ENCODE data around the gene HPX.

Gene HPX, protein sequence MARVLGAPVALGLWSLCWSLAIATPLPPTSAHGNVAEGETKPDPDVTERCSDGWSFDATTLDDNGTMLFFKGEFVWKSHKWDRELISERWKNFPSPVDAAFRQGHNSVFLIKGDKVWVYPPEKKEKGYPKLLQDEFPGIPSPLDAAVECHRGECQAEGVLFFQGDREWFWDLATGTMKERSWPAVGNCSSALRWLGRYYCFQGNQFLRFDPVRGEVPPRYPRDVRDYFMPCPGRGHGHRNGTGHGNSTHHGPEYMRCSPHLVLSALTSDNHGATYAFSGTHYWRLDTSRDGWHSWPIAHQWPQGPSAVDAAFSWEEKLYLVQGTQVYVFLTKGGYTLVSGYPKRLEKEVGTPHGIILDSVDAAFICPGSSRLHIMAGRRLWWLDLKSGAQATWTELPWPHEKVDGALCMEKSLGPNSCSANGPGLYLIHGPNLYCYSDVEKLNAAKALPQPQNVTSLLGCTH

DNA sequence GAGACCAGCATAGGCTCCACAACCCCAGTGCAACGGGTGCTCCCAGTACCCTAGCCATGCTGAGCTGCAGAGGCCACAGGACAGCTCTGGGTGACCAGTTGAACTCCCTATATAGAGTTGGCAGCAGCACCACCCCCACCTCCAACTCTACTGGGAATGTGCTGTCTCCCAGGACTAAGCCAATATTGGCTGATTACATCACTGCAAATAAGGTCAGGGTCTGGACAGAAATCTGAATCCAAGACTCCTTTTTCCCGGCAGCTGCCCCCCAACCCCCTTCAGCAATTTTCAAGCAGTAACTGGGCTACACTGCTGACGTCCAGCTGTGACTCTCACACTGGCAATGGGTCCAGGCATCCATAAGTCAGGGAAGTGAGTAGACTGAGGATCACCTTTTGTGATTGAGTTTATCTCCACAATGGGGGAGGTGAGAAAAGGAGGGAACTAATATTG, at the start of gene HPX:
TSS of gene HPX (minus strand) at position 82 of the 453 bp plus-strand sequence. CDS start at position 58, 24 bp downstream.
- no peak for TF ChIP-seq ZFX (IDR thresholded peaks at IDR 0.05; ENCODE audit: borderline replicate concordance)
- TF ChIP-seq, protein P1, sequence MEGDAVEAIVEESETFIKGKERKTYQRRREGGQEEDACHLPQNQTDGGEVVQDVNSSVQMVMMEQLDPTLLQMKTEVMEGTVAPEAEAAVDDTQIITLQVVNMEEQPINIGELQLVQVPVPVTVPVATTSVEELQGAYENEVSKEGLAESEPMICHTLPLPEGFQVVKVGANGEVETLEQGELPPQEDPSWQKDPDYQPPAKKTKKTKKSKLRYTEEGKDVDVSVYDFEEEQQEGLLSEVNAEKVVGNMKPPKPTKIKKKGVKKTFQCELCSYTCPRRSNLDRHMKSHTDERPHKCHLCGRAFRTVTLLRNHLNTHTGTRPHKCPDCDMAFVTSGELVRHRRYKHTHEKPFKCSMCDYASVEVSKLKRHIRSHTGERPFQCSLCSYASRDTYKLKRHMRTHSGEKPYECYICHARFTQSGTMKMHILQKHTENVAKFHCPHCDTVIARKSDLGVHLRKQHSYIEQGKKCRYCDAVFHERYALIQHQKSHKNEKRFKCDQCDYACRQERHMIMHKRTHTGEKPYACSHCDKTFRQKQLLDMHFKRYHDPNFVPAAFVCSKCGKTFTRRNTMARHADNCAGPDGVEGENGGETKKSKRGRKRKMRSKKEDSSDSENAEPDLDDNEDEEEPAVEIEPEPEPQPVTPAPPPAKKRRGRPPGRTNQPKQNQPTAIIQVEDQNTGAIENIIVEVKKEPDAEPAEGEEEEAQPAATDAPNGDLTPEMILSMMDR (IDR thresholded peaks at IDR 0.05), result no peak
- no peak within 1 kb of the TSS for H3K27ac ChIP-seq

DNA sequence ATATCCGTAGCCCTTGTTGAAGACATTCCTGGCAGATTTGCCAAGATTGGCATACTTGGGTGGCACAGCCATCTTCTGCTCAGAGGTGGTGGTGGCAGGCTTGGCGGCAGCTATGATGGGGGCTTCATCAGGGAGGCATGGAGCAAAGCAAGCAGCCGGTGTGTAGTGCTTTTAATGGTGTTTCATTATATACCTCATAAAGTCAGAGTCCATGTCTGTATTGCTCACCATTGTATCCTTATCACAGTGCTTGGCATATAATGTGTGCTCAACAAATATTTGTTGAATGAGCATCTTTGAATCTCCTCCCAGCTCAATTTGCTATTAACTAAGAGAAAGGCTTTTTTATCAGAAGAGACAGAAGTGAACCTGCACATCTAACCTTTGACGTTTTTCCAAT, 48.5 kb upstream of the HPX start:
- peak overlapping the region; percentile 61 for H3K27ac ChIP-seq
- TF ChIP-seq, protein P1 (IDR thresholded peaks at IDR 0.05), result no peak
- TF ChIP-seq ZFX (IDR thresholded peaks at IDR 0.05; ENCODE audit: borderline replicate concordance), result no peak

DNA sequence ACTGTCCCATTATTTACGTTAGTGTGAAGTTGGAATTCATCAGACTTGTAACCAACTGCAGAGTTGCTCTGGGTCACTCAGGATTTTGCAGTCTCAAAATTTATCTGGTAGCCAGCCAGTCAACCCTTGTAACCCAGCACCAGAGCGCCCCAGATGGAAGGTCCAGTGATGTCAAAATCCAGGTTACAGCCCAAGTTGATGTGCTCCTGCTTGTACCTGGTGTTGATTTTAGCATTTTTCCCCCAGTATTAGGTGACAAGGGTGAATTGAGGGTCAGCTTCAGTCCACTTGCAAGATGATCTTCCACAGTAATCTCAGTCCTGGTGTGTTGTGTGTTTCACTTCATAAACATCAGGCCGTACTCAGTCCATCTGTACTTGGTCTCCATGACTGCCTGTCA, 48.0 kb upstream of the HPX start:
- no peak for TF ChIP-seq ZFX (IDR thresholded peaks at IDR 0.05; ENCODE audit: borderline replicate concordance)
- TF ChIP-seq, protein P1 (IDR thresholded peaks at IDR 0.05), result no peak
- H3K27ac ChIP-seq, result peak overlapping the region; percentile 61

DNA sequence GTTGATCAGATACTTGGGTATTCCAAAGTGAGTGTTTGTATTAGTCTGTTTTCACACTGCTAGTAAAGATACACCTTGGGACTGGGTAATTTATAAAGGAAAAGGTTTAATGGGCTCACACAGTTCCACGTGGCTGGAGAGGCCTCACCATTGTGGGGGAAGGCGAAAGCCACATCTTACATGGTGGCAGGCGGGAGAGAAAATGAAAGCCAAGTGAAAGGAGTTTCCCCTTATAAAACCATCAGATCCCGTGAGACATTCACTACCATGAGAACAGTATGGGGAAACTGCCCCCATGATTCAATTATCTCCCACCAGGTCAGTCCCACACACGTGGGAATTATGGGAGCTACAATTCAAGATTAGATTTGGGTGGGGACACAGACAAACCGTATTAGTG, 47.6 kb upstream of the HPX start:
- no peak for TF ChIP-seq ZFX (IDR thresholded peaks at IDR 0.05; ENCODE audit: borderline replicate concordance)
- TF ChIP-seq, protein P1 (IDR thresholded peaks at IDR 0.05), result no peak
- peak overlapping the region; percentile 61; the same call in 1 of the 2 replicates for H3K27ac ChIP-seq

DNA sequence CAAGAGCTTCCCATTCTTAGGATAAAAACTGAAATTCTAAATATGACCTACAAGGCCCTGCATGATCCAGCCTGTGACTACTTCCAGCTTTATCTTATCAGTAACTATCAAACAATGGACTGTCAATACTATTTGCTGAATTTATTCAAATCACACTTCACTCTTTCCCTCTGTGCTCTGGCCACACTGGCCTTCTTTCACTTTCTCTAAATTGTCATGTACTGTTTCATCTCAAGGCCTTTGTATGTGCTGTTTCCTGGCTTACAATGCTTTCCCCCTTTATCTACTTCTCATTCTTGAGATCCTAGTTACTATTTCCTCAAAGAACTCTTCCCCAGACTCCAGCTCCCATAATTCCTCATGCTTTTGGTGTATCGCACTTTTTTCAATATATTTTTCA, 46.2 kb upstream of the HPX start:
- no peak overlapping the region for H3K27ac ChIP-seq
- no peak for TF ChIP-seq ZFX (IDR thresholded peaks at IDR 0.05; ENCODE audit: borderline replicate concordance)
- TF ChIP-seq, protein P1 (IDR thresholded peaks at IDR 0.05), result no peak

DNA sequence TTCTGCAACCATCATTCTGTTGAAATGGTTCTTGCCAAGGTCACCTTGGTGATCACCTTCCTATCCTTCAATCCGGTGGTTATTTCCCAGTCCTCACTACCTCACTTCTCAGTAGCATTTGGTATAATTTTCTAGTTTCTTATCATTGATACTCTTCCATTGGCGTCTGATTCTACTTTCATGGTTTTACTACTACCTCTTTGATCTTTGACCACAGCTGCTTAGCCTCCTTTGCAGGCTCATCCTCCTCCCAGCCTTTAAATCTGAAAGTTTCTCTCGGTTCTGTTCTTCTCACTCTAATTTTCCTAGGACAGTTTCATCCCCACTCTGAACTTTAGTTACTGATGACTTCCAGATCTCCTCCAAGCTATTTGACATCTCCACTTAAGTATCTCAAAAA, 45.5 kb upstream of the HPX start:
- H3K27ac ChIP-seq, result no peak overlapping the region
- TF ChIP-seq, protein P1 (IDR thresholded peaks at IDR 0.05), result no peak
- no peak for TF ChIP-seq ZFX (IDR thresholded peaks at IDR 0.05; ENCODE audit: borderline replicate concordance)

DNA sequence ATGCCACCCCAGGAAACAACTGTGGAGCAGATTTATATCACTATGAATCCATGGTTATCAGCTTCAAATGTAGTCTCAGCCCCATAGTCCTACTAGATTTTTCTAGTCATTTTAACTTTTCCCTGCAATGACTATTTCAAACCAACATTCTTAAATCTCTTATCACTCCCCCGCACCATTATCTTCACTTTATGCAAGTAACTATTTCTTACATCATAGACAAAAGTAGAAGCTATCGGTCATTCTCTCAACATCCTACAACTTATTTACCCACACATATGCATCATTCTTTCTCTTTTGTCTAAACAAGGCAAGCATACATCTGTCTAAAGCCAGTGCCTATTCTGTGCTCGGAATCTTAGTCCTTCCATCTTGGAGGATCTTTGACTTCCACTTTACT, 44.9 kb upstream of the HPX start:
- no peak overlapping the region for H3K27ac ChIP-seq
- TF ChIP-seq, protein P1 (IDR thresholded peaks at IDR 0.05), result no peak
- no peak for TF ChIP-seq ZFX (IDR thresholded peaks at IDR 0.05; ENCODE audit: borderline replicate concordance)
